Naive thymus-derived CD4-positive, alpha-beta T cell (primary cell): ENCODE results near the gene ADGRD1. TPM values are rescaled to one million over a fixed set of nuclear protein-coding genes. Genes with fewer than 3 reads are reported as not detected.

Source experiments
- ATAC-seq: fragments of 150-1000 bp; cut with Tn5 transposase; 2 replicates; pipeline ENCODE4 v1.10.0; 2021; ENCODE audit warnings: mild to moderate bottlenecking, moderate library complexity
- CTCF ChIA-PET: fragments of 350-600 bp; sonication (Branson Sonifier 250); formaldehyde crosslinking; loops from one replicate; lab custom pipeline; 2021; ENCODE audit warnings: antibody characterized with exemption; lab: Charles Lee
- POLR2A ChIA-PET: fragments of 350-600 bp; sonication (Branson Sonifier 250); formaldehyde crosslinking; loops from one replicate; lab custom pipeline; 2021; ENCODE audit warnings: antibody characterized with exemption, inconsistent platforms; lab: Charles Lee
- DNase-seq, 9 donors: peaks; one replicate each; pipeline versions ENCODE4 v3.0.0 to v3.0.0-alpha.2; 2020 to 2022; ENCODE audit warnings: mixed read lengths in 1 of 9
- H3K27ac ChIP-seq: one replicate; pipeline ENCODE4 v1.7.0; 2013; ENCODE audit warnings: mild to moderate bottlenecking, low read depth, low read length, moderate library complexity
- H3K27me3 ChIP-seq, 2 donors: one replicate each; pipeline ENCODE4 v1.7.0; 2013; ENCODE audit warnings: low read length in 2 of 2, mild to moderate bottlenecking in 2 of 2, moderate library complexity in 2 of 2; ENCODE audit not compliant: control insufficient read depth in 2 of 2, insufficient read depth in 2 of 2
- H3K36me3 ChIP-seq, 3 experiments: 1 replicate in 2 of 3; 2 replicates in 1 of 3; pipeline ENCODE4 v1.7.0; 2013; ENCODE audit warnings: low read length in 3 of 3, mild to moderate bottlenecking in 3 of 3, moderate library complexity in 1 of 3; ENCODE audit not compliant: insufficient read depth in 3 of 3, control insufficient read depth in 2 of 3
- H3K4me1 ChIP-seq, 2 donors: one replicate each; pipeline ENCODE4 v1.7.0; 2013; ENCODE audit warnings: low read length in 2 of 2, mild to moderate bottlenecking in 2 of 2, moderate library complexity in 1 of 2; ENCODE audit not compliant: control insufficient read depth in 2 of 2, insufficient read depth in 2 of 2
- H3K4me3 ChIP-seq: 2 replicates; pipeline ENCODE4 v1.7.0; 2013; ENCODE audit warnings: mild to moderate bottlenecking, low read length
- H3K9me3 ChIP-seq, 3 experiments: 1 replicate in 2 of 3; 2 replicates in 1 of 3; pipeline ENCODE4 v1.7.0; 2013; ENCODE audit warnings: low read length in 3 of 3; ENCODE audit not compliant: control insufficient read depth in 2 of 3
- H3K27ac Mint-ChIP-seq, 9 donors: one replicate each; pipeline ENCODE4 v1.8.0; 2020 to 2022; ENCODE audit warnings: mixed read lengths in 9 of 9, mild to moderate bottlenecking in 8 of 9, moderate library complexity in 5 of 9, inconsistent platforms in 2 of 9
- H3K27me3 Mint-ChIP-seq, 5 donors: one replicate each; pipeline ENCODE4 v1.8.0; 2021 to 2022; ENCODE audit warnings: mixed read lengths in 5 of 5, mild to moderate bottlenecking in 1 of 5
- H3K36me3 Mint-ChIP-seq, 5 donors: one replicate each; pipeline ENCODE4 v1.8.0; 2020 to 2022; ENCODE audit warnings: mixed read lengths in 5 of 5, mild to moderate bottlenecking in 3 of 5, inconsistent platforms in 1 of 5
- H3K4me1 Mint-ChIP-seq, 7 donors: one replicate each; pipeline ENCODE4 v1.8.0; 2020 to 2022; ENCODE audit warnings: mixed read lengths in 7 of 7, mild to moderate bottlenecking in 3 of 7, inconsistent platforms in 1 of 7
- H3K4me3 Mint-ChIP-seq, 10 donors: one replicate each; pipeline ENCODE4 v1.8.0; 2020 to 2022; ENCODE audit warnings: mild to moderate bottlenecking in 10 of 10, mixed read lengths in 10 of 10, moderate library complexity in 6 of 10, inconsistent platforms in 2 of 10
- H3K9me3 Mint-ChIP-seq, 11 donors: one replicate each; pipeline ENCODE4 v1.8.0; 2020 to 2022; ENCODE audit warnings: mixed read lengths in 11 of 11, mild to moderate bottlenecking in 4 of 11, inconsistent platforms in 1 of 11, moderate library complexity in 1 of 11
- intact Hi-C, 2 donors: fragments of 100-400 bp; cut with micrococcal nuclease; formaldehyde crosslinking; loops; one replicate each; pipeline ENCODE4 v1.15.1; 2023
- polyA plus RNA-seq, 2 donors: library from polyadenylated mRNA; unstranded; fragments of 300-500 nt; fragmentation: Illumina TruSeq; gene quantifications; one replicate each; pipeline ENCODE4 v1.2.3, GENCODE V29; 2021
- total RNA-seq, 6 experiments: library from RNA in 5 of 6; stranded (reverse) in 5 of 6; gene quantifications; 1 replicate in 5 of 6; 2 replicates in 1 of 6; pipeline ENCODE4 v1.2.3 and lab custom pipeline; 2021 to 2026

The ADGRD1 gene
- total and polyA plus RNA-seq, 7 experiments from 2014 or later = 0.41 to 11.9 (median 1.6) TPM; not detected in 4

DNA sequence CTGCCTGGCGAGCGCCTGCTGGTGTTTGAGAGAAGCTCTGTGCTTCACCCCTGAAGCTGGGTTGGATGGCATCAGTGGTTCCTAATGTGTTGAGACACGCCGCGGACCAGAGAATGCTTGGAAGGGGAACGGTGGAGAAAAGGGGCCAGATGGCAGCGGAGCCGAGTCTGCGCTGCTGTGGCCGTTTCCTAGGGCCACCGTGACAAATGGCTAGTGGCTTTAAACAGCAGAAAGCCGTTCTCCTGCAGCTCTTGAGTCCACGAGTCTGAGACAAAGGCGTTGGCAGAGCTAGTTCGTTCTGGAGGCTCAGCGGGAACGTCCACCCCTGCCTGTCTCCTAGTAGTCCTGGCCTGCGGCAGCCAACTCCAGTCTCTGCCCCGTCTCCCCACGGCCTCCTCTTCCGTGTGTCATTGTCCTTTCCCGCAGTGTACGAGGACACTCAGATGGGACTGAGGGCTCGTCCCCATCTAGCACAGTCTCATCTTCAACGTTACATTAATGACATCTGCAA, 103.6 kb downstream of the ADGRD1 start:
- peaks cover 11 to 31% (median 20%) of the 10 kb centered on the region in 5 donors for H3K27me3 Mint-ChIP-seq
- no peaks in the 10 kb centered on the region for H3K9me3 Mint-ChIP-seq
- Histone ChIP-seq H3K27me3 (no peaks in the 10 kb centered on the region), H3K36me3 (no peaks in the 10 kb centered on the region), H3K9me3 (no peaks in the 10 kb centered on the region), H3K27ac (no peak overlapping the region), H3K4me3 (no peak overlapping the region), H3K4me1 (no peaks in the 10 kb centered on the region)
- ATAC-seq = no peak
- H3K4me3 Mint-ChIP-seq = no peak overlapping the region
- H3K4me1 Mint-ChIP-seq = peaks cover 0 to 8% (median 0%) of the 10 kb centered on the region in 7 donors
- H3K27ac Mint-ChIP-seq = no peak overlapping the region
- intact Hi-C loops = no loop called here
- ChIA-PET CTCF (no interaction called here), POLR2A (no interaction called here)
- no peak for DNase-seq
- no peaks in the 10 kb centered on the region for H3K36me3 Mint-ChIP-seq

DNA sequence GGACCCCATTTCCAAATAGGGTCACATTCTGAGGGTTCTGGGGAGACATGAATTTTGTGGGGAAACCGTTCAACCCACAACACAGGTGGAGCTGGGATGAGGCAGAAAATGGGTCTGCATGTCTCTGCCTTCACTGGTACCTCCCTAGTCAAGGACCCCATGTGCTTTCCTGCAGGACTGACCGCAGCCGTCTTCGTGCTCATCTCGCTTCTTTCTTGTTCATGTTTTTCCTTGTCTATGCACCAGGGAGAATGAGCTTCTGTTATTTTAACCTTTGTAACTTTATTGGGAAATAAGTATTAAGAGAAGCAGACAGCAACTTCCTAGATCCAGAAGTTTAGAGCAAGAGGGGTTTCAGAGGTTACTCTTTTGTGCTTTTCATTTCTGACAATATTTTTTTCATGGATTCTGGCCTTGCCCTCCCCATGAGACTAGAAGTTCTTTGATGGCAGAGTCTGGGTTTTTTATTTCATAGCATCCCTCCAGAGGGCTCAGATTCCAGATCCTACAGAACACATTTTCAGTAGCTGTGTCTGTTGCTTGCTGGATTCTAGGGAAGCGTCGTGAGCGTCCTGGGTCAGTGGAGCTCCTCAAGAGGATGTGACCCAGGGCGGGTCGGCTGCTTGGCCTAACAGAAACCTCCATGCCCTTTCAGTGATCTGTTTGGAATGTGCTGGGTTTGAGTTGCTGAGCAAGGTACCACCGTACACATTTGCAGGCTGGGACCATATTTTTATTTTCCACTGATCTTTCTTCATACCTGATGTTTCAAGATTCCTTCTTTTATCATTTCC, 104.2 kb downstream of the ADGRD1 start:
- Mint-ChIP-seq H3K9me3 (no peaks in the 10 kb centered on the region), H3K27me3 (peaks cover 11 to 31% (median 20%) of the 10 kb centered on the region in 5 donors), H3K27ac (no peak overlapping the region), H3K36me3 (no peaks in the 10 kb centered on the region), H3K4me3 (no peak overlapping the region), H3K4me1 (peaks cover 0 to 8% (median 0%) of the 10 kb centered on the region in 7 donors)
- Histone ChIP-seq H3K27ac (no peak overlapping the region), H3K4me3 (no peak overlapping the region), H3K9me3 (no peaks in the 10 kb centered on the region), H3K36me3 (no peaks in the 10 kb centered on the region), H3K27me3 (no peaks in the 10 kb centered on the region), H3K4me1 (no peaks in the 10 kb centered on the region)
- intact Hi-C loops = no loop called here
- ATAC-seq = no peak
- ChIA-PET POLR2A (no interaction called here), CTCF (no interaction called here)
- DNase-seq = no peak

DNA sequence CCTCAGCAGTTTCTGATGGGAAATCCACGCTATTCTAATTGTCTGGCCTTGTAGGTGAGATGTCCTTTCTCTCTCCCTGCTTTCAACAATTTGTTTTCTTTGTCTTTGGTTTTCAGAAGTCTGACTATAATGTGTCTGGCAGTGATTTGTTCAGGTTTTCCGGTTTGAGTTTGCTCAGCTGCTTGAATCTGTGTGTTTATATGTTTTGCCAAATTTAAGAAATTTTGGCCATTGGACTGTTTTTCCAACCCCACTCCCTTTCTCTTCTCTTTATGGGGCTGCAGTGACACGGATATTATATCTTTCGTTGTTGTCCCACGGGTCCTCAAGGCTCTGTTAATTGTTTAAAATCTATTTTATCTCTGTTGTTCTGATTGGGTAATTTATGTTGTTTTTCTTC, 105.0 kb downstream of the ADGRD1 start:
- no peak overlapping the region for H3K4me3 Mint-ChIP-seq
- no peaks in the 10 kb centered on the region for H3K36me3 Mint-ChIP-seq
- POLR2A ChIA-PET = no interaction called here
- ATAC-seq (no peak), DNase-seq (no peak)
- H3K27ac ChIP-seq = no peak overlapping the region
- CTCF ChIA-PET = no interaction called here
- H3K27me3 Mint-ChIP-seq = peaks cover 15 to 33% (median 28%) of the 10 kb centered on the region in 5 donors
- no peaks in the 10 kb centered on the region for H3K4me1 ChIP-seq
- no peaks in the 10 kb centered on the region for H3K9me3 Mint-ChIP-seq
- H3K27ac Mint-ChIP-seq = no peak overlapping the region
- intact Hi-C loops = no loop called here
- no peak overlapping the region for H3K4me3 ChIP-seq
- no peaks in the 10 kb centered on the region for H3K27me3 ChIP-seq
- H3K4me1 Mint-ChIP-seq = peaks cover 0 to 8% (median 0%) of the 10 kb centered on the region in 7 donors
- H3K9me3 ChIP-seq = no peaks in the 10 kb centered on the region
- no peaks in the 10 kb centered on the region for H3K36me3 ChIP-seq

DNA sequence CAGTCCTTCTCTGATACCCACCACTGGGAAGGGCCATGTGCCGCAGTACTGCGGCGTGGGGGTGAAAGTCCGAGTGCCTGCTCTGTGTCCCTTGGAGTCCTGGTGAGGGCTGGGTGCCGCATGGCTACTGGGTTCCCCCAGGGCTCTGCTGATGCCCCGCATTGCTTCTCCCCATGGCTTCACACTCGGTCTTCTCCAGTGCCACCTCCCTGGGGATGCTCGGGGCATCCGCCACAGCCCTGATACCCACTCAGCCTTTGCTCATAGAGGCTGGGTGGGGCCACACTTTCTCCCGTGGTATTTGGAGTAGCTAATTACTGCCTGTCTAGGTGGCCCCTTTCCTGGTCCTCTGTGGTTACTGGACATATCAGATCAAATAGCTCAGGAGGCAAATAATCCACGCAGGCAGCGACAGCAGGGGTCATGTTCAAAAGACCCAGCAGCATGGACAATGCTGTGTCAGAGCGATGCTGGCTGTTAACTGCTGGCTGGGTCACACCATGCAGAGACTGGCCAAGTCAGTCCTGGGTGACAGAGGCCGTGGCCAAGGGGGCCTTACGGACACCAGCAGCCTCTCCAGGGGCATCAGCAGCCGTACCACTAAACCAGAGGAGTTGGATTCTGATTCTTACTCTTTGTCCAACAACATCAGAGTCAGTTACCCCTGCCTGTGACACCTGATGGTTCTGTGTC, 106.5 kb downstream of the ADGRD1 start:
- ChIA-PET POLR2A (no interaction called here), CTCF (no interaction called here)
- Histone ChIP-seq H3K4me3 (no peak overlapping the region), H3K36me3 (no peaks in the 10 kb centered on the region), H3K9me3 (no peaks in the 10 kb centered on the region), H3K27me3 (no peaks in the 10 kb centered on the region), H3K27ac (no peak overlapping the region), H3K4me1 (no peaks in the 10 kb centered on the region)
- ATAC-seq (no peak), DNase-seq (no peak)
- Mint-ChIP-seq H3K4me3 (no peak overlapping the region), H3K9me3 (no peaks in the 10 kb centered on the region), H3K27ac (no peak overlapping the region), H3K4me1 (peaks cover 0 to 5% (median 0%) of the 10 kb centered on the region in 7 donors), H3K27me3 (peaks cover 19 to 46% (median 30%) of the 10 kb centered on the region in 5 donors), H3K36me3 (no peaks in the 10 kb centered on the region)
- intact Hi-C loops = no loop called here

DNA sequence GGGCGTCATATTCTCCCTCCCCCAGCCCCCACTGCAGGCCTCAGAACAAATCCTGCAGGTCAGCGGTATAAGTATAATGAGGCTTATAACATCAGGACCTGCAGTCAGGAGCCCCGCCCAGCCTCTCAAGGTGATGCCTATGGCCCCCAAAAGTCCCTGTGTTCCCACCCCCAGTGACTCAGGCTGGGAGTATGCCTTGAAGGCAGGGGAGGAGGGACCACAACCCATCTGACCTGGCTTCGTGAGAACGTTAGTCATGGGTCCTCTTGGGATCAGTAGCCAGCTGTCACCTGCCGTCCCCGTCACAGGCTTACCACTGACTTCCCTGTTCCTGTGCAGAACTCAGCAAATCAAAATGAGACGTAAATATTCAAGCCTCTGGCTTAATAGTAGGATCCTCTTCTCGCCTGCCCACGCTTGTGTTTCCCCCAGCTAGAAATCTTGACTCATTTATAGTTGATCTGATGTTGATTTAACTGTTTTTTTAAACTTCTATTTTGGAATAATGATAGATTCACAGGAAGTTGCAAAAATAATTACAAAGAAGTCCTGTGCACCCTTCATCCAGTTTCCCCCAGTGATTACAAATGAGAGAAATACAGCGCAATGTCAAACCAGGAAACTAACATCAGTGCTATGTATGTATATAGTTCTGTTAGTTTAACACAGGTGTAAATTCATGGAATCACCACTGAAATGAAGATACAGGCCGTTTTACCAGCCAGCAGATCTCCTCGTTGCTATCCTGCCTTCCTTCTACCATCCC, 107.5 kb downstream of the ADGRD1 start:
- Histone ChIP-seq H3K36me3 (no peaks in the 10 kb centered on the region), H3K4me1 (no peaks in the 10 kb centered on the region), H3K9me3 (no peaks in the 10 kb centered on the region), H3K27me3 (no peaks in the 10 kb centered on the region), H3K27ac (no peak overlapping the region), H3K4me3 (no peak overlapping the region)
- Mint-ChIP-seq H3K36me3 (no peaks in the 10 kb centered on the region), H3K27me3 (peaks cover 19 to 45% (median 28%) of the 10 kb centered on the region in 5 donors), H3K9me3 (no peaks in the 10 kb centered on the region), H3K4me3 (no peak overlapping the region), H3K27ac (no peak overlapping the region), H3K4me1 (no peaks in the 10 kb centered on the region)
- intact Hi-C loops = no loop called here
- POLR2A ChIA-PET = no interaction called here
- ATAC-seq = no peak
- DNase-seq = no peak
- CTCF ChIA-PET = no interaction called here

DNA sequence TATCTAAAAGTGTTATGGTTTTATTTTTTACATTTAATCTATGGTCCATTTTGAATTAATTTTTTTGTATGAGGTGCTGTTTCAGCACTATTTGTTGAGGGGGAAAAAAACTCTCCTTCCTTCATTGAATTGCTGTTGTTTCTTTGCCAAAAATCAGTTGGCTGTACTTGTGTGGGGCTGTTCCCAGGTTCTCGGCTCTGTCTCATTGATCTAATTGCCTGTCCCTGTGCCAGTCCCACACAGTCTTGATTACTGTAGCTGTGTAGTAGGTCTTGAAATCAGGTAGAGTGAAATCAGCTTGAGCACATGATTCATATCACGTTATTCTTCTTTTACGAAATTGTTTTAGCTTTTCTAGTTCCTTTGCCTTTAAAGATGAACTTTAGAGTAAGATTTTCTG, 109.7 kb downstream of the ADGRD1 start:
- intact Hi-C loops = no loop called here
- H3K27me3 Mint-ChIP-seq = peaks cover 14 to 35% (median 23%) of the 10 kb centered on the region in 5 donors

More for the DNA sequence above, 109.7 kb downstream of the ADGRD1 start:
- Mint-ChIP-seq H3K9me3 (no peaks in the 10 kb centered on the region), H3K4me3 (no peak overlapping the region), H3K27ac (no peak overlapping the region), H3K4me1 (no peaks in the 10 kb centered on the region), H3K36me3 (no peaks in the 10 kb centered on the region)
- DNase-seq = no peak
- no peak overlapping the region for H3K27ac ChIP-seq
- ATAC-seq = no peak
- ChIA-PET CTCF (no interaction called here), POLR2A (no interaction called here)
- H3K36me3 ChIP-seq = no peaks in the 10 kb centered on the region
- no peak overlapping the region for H3K4me3 ChIP-seq
- H3K27me3 ChIP-seq = no peaks in the 10 kb centered on the region
- H3K4me1 ChIP-seq = no peaks in the 10 kb centered on the region
- H3K9me3 ChIP-seq = no peaks in the 10 kb centered on the region
